ENCODE measurements around the gene TMTC2. TPM values are rescaled to one million over a fixed set of nuclear protein-coding genes. Genes with fewer than 3 reads are reported as not detected.

TMTC2 gene
- total RNA-seq, 4 donors from 2014 or later, result 18.8 to 30.7 (median 21.0) TPM

DNA sequence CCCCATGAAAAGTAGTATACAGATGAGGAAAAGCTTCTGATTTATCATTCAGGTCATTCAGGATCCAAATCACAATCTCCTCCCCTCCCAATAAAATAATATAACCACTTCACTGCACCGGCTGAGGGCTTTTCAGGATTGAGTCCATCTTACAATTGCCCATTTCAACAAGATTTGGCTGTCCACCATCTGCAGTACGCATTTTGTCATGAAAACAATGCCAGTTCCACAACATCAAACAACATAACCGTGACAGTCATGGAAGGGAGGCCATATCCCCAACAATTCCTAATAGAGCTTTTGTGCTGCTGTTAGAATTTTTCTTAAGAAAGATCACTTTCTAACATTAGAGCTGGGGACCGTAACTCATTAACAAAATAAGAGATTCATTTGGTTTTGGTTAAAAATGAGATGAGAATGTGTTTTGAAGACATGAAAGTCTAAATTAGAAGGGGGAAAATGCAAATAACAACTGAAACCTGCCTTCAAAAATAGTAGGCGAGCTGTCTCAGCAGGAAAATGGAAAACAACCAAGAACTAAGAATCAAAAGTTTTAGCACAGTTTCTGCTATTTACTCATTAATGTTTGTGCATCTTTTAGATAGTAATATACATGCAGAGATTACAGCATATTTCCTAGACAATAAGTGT, 38.3 kb upstream of the TMTC2 start:
- no peak for TF ChIP-seq CTCF (IDR thresholded peaks at IDR 0.05)
- TF ChIP-seq POLR2A (IDR thresholded peaks at IDR 0.05), result no peak

DNA sequence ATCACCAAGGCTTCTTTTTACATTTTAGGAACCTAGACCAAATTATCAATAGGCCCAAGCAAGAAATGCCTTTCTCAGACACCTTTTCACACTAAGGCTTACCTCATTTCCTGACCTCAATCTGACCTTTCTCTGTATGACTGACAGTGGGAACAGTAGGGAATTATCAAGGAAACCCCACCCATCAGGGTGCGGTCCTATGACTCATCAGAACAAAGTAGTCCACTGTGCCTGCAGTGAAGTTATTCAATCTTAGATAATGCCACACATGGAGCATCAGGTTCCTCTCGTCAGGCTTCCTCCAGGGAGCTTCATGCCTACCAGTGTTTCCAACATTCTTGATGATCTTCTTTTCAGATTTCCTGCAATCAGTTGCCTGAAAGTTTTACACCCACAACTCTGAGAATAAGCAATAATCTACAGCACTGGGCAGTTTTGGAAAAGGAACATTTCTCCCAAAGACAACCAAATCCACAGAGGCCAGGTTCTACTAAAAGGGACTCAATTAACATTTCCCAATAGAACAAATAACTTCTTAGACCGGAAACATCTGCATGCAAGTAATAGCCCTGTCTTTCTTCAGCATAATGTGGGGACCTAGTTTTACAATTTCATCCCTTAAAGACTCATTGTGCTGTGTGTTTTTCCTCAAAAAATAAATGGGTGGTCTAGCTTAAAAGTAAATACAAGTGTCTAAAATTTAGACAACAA, 35.9 kb upstream of the TMTC2 start:
- peak overlapping the region in 1 of 3 donors; percentile 10 for H3K27ac ChIP-seq
- TF ChIP-seq POLR2A (IDR thresholded peaks at IDR 0.05) (no peak), CTCF (IDR thresholded peaks at IDR 0.05) (no peak)
- peaks cover 10 to 13% of the 10 kb centered on the region in 2 donors for H3K4me1 ChIP-seq
- 64 to 78% methylated on average over 3 of the region's 3 CpGs for WGBS, 2 donors
- H3K9me3 ChIP-seq, result no peaks in the 10 kb centered on the region
- H3K27me3 ChIP-seq, result no peaks in the 10 kb centered on the region
- H3K36me3 ChIP-seq, result no peaks in the 10 kb centered on the region
- intact Hi-C loops (cut with DNase I), result no loop called here
- H3K4me3 ChIP-seq (replicated peaks in 1 of 3), result no peak overlapping the region
- DNase-seq, result no peak

More for the DNA sequence above, 38.3 kb upstream of the TMTC2 start:
- peaks cover 10 to 13% of the 10 kb centered on the region in 2 donors for H3K4me1 ChIP-seq
- H3K27me3 ChIP-seq, result no peaks in the 10 kb centered on the region
- no peaks in the 10 kb centered on the region for H3K9me3 ChIP-seq
- WGBS, 2 donors, result 88 to 89% methylated on average over 5 of the region's 5 CpGs
- H3K27ac ChIP-seq, result no peak overlapping the region
- intact Hi-C loops (cut with DNase I), result no loop called here
- no peaks in the 10 kb centered on the region for H3K36me3 ChIP-seq
- no peak for DNase-seq
- no peak overlapping the region for H3K4me3 ChIP-seq (replicated peaks in 1 of 3)

DNA sequence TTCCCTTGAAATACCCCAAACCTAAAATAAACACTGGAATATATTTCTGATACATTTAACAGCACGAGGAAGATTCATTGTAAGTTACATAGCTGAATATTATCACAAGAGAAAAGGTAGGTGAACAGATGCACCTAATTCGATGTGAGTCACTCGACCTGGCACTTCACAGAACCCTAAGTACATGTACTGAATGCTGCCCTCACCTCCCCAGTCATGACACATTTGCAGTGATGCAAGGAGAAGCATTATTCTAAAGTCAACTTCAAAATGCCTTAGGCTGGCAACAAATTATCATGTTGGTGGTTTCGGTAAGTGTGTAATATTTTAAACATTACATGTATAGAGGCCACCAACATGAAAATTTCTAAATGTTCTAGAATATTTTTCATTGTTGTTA, 35.2 kb upstream of the TMTC2 start:
- TF ChIP-seq CTCF (IDR thresholded peaks at IDR 0.05) (no peak), POLR2A (IDR thresholded peaks at IDR 0.05) (no peak)
- WGBS, 2 donors, result 51 to 64% methylated on average over 4 of the region's 4 CpGs
- intact Hi-C loops (cut with DNase I), result no loop called here
- Histone ChIP-seq H3K36me3 (no peaks in the 10 kb centered on the region), H3K27ac (peak overlapping the region in 1 of 3 donors; percentile 47), H3K27me3 (no peaks in the 10 kb centered on the region), H3K4me1 (peaks cover 10 to 13% of the 10 kb centered on the region in 2 donors), H3K9me3 (no peaks in the 10 kb centered on the region), H3K4me3 (replicated peaks in 1 of 3) (no peak overlapping the region)
- peak; percentile 63 to 66 for DNase-seq

GRCh38 chr12:82652071-82652470, 34.6 kb upstream of the TMTC2 start:
- H3K4me1 ChIP-seq, result peaks cover 10 to 13% of the 10 kb centered on the region in 2 donors
- H3K36me3 ChIP-seq, result no peaks in the 10 kb centered on the region
- intact Hi-C loops (cut with DNase I), result no loop called here
- WGBS, 2 donors, result 92 to 94% methylated on average over 1 of the region's 1 CpG
- H3K4me3 ChIP-seq (replicated peaks in 1 of 3), result no peak overlapping the region
- TF ChIP-seq CTCF (IDR thresholded peaks at IDR 0.05), result no peak
- no peak for TF ChIP-seq POLR2A (IDR thresholded peaks at IDR 0.05)
- H3K27me3 ChIP-seq, result no peaks in the 10 kb centered on the region
- DNase-seq, result no peak
- no peaks in the 10 kb centered on the region for H3K9me3 ChIP-seq
- H3K27ac ChIP-seq, result peak overlapping the region in 1 of 3 donors; percentile 47

GRCh38 chr12:82655751-82656150, 31.0 kb upstream of the TMTC2 start:
- 53 to 81% methylated on average over 4 of the region's 4 CpGs for WGBS, 2 donors

More at GRCh38 chr12:82655751-82656150, 31.0 kb upstream of the TMTC2 start:
- no peak overlapping the region for H3K4me3 ChIP-seq (replicated peaks in 1 of 3)
- no peaks in the 10 kb centered on the region for H3K9me3 ChIP-seq
- no peak overlapping the region for H3K27ac ChIP-seq
- H3K4me1 ChIP-seq, result peaks cover 20 to 23% of the 10 kb centered on the region in 2 donors
- intact Hi-C loops (cut with DNase I), result no loop called here
- H3K27me3 ChIP-seq, result no peaks in the 10 kb centered on the region
- TF ChIP-seq CTCF (IDR thresholded peaks at IDR 0.05) (no peak), POLR2A (IDR thresholded peaks at IDR 0.05) (no peak)
- DNase-seq, result no peak
- no peaks in the 10 kb centered on the region for H3K36me3 ChIP-seq
